SK-N-SH (cell line): ENCODE data around the gene GDPD5.

ENCODE experiments used
- CTCF ChIP-seq: fragments of 200-600 bp; sonication (generic); IDR thresholded peaks from 2 replicates; pipeline ENCODE4 v1.6.1; 2017; ENCODE audit warnings: antibody characterized with exemption, mild to moderate bottlenecking, moderate library complexity
- EP300 ChIP-seq, 2 experiments: IDR thresholded peaks; 2 replicates each; pipeline versions ENCODE4 v1.4.0 to v1.6.1; 2012; ENCODE audit warnings: borderline replicate concordance in 1 of 2, low read depth in 1 of 2, low read length in 1 of 2
- JUND ChIP-seq: IDR thresholded peaks from 2 replicates; pipeline ENCODE4 v1.4.0; 2012
- NFIC ChIP-seq: IDR thresholded peaks from 2 replicates; pipeline ENCODE4 v1.4.0; 2012; ENCODE audit warnings: borderline replicate concordance
- NRF1 ChIP-seq: IDR thresholded peaks from 2 replicates; pipeline ENCODE4 v1.6.1; 2012; ENCODE audit warnings: low read depth, mild to moderate bottlenecking, low read length
- POLR2AphosphoS5 ChIP-seq: IDR thresholded peaks from 2 replicates; pipeline ENCODE4 v1.6.1; 2012; ENCODE audit warnings: low read depth, low read length
- RXRA ChIP-seq: IDR thresholded peaks from 2 replicates; pipeline ENCODE4 v1.4.0; 2012; ENCODE audit warnings: low read depth, mild to moderate bottlenecking, borderline replicate concordance
- TAF1 ChIP-seq: IDR thresholded peaks from 2 replicates; pipeline ENCODE4 v1.6.1; 2012; ENCODE audit warnings: low read depth, mild to moderate bottlenecking, low read length, moderate library complexity, borderline replicate concordance
- TEAD4 ChIP-seq: IDR thresholded peaks from 2 replicates; pipeline ENCODE4 v1.4.0; 2012; ENCODE audit warnings: mild to moderate bottlenecking, borderline replicate concordance; ENCODE audit not compliant: insufficient read depth

DNA sequence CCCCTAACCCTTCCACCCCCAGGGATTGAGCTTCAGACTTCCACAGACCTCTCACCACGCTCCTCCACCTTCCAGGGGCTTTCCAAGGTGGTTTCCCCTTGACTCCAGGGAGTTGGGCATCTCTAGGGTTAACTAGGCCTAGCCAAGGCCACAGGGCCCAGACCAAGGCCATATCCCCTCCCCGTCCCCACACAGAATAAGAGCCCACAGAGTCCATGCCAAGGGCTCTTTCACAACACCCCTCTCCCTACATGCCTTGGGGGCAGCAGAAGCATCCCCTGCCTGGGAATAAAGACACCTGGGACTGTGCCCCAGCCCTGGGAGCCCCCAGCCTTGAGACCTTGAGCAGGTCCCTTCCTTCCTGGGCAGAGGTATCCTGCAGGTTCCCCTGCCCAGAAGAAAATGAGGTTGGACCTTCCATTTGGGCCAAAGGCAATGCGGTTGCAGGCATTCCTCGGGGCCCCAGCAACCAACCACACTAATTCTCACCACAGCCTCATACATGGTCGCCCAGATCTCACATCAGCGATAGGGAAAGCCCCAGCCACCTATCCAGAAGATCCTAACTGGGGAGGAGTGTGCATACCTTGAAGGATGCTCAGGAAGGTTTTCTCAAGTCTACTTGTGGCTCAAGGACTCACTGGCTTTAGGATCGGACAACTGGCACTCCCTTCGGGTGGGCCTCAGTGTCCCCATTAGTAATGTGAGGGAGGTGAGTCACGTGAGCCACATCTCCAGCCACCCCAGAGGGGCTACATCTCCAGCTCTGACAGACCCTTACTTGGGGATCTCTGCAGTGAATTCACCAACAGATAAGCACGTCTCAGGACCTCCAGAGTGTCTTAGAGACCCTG, 1.7 kb downstream of the GDPD5 start:
- TF ChIP-seq TAF1 (no peak), CTCF (no peak), POLR2AphosphoS5 (no peak), EP300 (IDR thresholded peaks at IDR 0.05; ENCODE audit: borderline replicate concordance in 1 of 2, low read depth in 1 of 2, low read length in 1 of 2) (no peak), NFIC (no peak), JUND (no peak), RXRA (no peak), NRF1 (no peak), TEAD4 (no peak)
